IPS-NIHi11 (cell line): Measurements from ENCODE around the gene AMMECR1.
"Not testable (repeated sequence)": the region's sequence is repeated elsewhere in the genome, so short reads cannot be mapped to it uniquely, and the experiment has no call there.

Experiments used
- DNase-seq: peaks from one replicate; pipeline ENCODE4 v3.0.0; 2012; ENCODE audit warnings: mixed read lengths, low spot score

AMMECR1 gene

DNA sequence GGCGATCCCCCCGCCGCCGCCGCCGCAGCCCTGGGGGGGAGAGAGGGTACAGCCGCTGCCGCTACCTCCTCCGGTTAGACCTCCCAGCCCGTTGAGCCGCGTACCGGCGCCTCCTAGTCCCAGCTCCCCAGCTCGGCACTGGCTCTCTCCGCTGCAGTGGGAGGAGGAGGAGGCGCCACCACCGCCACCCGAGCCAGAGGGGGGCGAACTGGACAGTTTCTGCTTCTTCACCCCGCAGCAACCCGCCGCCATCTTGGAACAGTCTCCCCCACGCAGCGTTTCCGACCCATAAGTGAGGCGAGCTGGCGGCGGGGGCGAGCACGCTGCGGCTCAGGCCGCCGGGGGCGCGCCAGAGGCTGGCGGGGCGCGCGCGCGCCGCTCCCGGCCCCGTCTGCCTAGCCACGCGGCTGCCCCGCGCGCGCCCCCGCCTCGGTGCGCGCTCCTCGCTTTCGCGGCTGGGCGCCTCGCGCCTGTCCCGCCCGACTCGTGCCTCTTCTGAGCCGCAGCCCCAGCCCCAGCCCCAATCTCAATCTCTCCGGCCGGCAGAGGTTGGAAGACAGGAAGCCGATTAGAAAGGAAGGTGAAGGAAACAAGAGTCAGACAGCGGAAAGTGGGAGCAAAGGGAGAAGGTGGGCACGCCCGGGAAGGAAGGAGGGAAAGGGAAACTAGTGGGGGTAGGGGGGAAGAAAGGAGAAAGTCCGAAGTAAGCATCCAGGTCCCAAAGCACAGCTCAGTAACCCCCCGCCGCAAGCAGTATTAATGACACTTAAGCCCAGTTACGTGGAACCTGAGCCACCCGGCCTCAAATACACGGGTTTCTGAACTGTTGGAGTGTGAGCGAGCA lies at the start of gene AMMECR1:
Gene AMMECR1, minus strand, starts transcription at position 266 of the 844 bp plus-strand sequence. Its CDS starts 14 bp downstream, at position 252.
- peak; percentile 86 for DNase-seq

DNA sequence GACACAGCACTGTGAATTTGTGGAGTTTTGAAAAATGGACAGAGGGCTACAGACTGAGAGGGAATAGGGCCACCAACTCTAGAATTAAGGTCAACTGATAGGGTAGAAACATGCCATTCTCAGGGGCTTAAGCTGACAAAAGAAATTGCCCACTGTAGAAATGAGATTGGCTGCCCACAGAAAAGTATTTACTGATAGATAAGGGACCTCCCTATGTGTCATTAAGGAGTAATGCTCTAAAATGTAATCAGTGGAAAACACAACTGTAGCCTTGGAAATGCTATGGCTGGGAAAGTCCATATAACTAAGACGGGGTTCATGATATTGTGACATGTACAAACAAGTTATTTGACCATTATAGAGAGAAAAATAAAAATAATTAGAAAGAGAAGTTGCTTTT lies 45.4 kb upstream of the AMMECR1 start:
- no peak for DNase-seq

GRCh38 chrX:110359273-110359672 lies 41.4 kb upstream of the AMMECR1 start:
- DNase-seq = no peak

GRCh38 chrX:110358548-110358947 lies 40.7 kb upstream of the AMMECR1 start, which contains the start of gene RTL9:
Gene RTL9 (plus strand): TSS chrX:110358848. CDS start chrX:110450618, 91,770 bp downstream.
- DNase-seq = no peak

DNA sequence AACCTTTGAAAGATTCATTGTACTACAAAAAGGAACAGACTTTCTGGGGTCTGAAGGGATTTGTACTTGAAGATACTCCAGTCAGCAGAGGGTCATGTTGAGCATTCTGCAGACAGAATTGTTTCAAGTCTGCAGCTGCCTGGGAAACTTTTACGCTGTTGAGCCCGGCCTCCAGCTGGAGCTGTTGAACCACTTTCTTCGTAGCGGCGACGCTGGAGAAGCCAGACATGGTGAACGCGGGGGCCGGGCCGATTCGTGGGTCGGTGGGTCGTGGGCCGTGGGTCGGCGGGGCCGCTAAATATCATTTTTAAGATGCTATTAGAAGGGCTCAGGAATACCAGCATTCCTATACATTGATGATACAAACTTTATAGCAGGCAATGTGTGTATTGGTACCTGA lies 28.8 kb upstream of the AMMECR1 start:
- DNase-seq = no peak

DNA sequence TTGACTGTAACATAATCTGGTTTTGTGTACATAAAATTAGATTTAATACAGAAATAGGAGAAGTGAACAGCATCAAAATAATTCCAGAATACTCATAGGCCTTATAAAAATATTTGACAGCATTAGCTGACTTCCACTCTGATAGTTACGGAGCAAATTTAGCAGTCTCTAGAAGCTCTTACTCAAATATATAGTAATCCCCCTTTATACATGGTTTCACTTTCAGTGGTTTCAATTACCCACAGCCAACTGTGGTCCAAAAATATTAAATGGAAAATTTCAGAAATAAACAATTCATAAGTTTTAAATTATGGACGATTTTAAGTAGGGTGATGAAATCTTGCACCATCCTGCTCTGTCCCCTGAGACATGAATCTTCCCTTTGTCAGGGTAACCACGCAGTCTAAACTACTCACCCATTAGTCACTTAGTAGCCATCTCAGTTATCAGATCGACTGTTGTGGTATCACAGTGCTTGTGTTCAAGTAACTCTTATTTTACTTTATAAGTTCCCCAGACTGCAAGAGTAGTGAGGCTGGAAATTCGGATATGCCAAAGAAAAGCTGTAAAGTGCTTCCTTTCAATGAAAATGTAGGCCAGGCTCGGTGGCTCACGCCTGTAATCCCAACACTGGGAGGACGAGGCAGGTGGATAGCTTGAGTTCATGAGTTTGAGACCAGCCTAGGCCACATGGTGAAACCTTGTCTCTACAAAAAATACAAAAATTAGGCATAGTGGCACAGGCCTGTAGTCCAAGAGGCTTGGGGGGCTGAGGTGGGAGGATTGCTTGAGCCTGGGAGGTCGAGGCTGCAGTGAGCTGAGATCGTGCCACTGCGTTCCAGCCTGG lies 23.5 kb upstream of the AMMECR1 start:
- no peak for DNase-seq

GRCh38 chrX:110338935-110339334 lies 21.1 kb upstream of the AMMECR1 start:
- no peak for DNase-seq

DNA sequence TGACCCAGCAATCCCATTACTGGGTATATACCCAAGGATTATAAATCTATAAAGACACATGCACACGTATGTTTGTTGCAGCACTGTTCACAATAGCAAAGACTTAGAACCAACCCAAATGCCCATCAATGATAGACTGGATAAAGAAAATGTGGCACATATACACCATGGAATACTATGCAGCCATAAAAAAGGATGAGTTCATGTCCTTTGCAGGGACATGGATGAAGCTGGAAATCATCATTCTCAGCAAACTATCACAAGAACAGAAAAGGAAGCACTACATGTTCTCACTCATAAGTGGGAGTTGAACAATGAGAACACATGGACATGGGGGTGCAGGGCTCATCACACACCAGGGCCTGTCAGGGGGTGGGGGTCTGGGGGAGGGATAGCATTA lies 15.6 kb upstream of the AMMECR1 start:
- DNase-seq = not testable (repeated sequence)

DNA sequence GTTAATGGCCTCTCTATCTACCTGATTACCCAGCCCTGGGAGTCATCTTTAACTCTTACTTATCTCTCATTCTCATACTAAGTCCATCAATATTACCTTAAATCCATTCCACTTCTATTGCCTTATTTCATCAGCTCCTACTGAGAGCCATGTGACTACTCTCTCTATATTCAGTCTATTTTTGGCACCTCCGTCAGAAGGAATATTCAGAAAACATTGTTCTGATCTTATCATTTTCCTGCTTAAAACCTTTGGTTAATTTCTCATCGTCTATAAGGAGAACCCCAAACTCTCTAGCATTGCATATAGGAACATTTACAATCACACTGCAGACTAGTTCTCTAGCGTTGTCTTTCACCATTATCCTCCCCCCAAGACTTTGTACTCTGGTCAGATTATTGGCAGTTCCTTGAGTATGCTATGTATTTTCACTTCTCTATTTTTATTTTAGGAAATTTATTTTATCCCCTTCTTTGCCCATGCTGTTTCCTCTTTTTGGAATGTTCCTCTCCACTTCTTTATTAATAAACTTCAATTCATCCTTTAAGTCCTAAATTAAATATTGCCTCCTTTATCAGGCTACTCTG lies 13.7 kb upstream of the AMMECR1 start:
- no peak for DNase-seq

DNA sequence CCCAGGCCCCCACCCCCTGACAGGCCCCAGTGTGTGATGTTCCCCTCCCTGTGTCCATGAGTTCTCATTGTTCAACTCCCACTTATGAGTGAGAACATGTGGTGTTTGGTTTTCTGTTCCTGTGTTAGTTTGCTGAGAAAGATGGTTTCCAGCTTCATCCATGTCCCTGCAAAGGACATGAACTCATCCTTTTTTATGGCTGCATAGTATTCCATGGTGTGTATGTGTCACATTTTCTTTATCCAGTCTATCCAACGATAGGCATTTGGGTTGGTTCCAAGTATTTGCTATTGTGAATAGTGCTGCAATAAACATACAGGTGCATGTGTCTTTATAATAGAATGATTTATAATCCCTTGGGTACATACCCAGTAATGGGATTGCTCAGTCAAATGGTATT lies 10.7 kb upstream of the AMMECR1 start:
- DNase-seq = not testable (repeated sequence)

DNA sequence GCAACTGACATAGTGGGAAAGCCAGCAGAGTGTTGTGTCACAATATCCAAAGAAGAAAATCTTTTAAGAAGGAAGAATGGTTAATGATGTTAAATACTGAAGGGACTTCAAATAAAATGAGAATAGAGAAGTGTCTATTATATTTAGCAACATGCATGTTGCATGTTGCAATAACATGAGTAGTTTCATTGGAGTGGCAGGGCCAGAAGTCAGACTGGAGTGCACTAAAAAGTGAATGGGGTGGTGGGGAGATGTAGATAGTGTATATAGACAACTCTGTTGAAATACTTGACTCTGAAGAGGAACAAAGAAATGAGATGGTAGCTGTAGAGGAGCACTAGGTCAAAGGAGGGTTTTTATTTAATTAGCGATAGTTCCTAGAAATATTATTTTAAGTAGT lies 9.5 kb upstream of the AMMECR1 start:
- DNase-seq = no peak

DNA sequence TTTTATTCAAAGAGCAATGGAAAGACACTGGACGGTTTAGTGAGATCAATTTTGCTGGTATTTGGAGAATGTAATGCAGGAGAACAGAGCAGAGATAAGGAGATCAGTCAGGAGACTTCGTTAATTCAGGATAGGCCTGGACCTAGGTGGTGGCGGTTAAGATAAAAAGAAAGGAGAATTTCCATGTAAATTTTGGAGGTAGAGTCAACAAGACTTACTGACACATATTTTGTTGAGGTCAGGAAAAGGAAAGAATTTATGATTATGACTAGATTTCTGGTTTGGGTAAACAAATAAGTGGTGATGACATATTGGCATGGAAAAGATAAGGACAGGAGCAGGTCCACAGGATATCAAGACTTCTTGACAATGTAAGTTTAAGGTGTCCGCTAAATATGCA lies 8.8 kb upstream of the AMMECR1 start:
- no peak for DNase-seq

DNA sequence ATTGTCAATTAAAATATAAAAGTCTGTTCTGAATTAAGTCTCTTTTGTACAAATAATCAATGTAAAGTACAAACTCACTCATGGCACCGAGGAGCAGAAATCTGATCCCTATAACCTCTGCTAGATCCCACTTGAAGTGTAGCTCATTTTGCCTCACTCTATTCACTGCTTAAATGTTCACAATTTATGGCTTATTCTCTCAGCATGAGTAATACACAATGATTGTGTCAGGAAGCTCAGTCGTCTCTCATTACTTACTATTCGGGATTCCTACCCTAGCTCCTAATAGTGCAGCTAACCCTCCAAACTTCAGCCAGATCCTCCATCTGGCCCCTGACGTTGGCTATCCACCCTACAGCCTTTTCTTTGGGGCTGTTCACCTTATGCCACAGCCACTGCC lies 4.7 kb upstream of the AMMECR1 start:
- no peak for DNase-seq

- no peak for DNase-seq
These were observed 3.8 kb upstream of the AMMECR1 start for GRCh38 chrX:110321670-110322069.

DNA sequence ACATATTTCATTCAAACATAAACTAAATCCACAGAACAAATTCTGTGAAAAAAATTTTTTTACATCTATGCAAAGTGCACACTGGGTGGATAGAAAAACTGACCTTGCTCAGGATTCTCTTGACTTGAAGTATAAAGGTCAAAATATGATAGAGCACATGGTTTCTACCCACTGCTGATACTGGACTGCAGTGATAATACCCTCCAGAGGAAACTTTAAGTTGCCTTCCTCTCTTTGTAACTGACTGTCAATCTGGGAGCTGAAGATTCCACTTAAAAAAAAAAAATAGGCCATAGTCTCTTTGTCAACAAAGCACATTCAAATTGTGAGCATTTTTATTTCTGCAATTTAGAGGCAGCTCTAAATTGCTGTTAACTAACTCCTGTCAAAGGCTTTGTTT lies 3.2 kb upstream of the AMMECR1 start:
- no peak for DNase-seq

GRCh38 chrX:110320381-110320987 lies 2.6 kb upstream of the AMMECR1 start:
- DNase-seq = no peak

GRCh38 chrX:110318664-110318968 lies 731 bp upstream of the AMMECR1 start:
- DNase-seq = no peak

- peak; percentile 20 for DNase-seq
These were observed 645 bp downstream of the AMMECR1 start for GRCh38 chrX:110317061-110317819.

DNA sequence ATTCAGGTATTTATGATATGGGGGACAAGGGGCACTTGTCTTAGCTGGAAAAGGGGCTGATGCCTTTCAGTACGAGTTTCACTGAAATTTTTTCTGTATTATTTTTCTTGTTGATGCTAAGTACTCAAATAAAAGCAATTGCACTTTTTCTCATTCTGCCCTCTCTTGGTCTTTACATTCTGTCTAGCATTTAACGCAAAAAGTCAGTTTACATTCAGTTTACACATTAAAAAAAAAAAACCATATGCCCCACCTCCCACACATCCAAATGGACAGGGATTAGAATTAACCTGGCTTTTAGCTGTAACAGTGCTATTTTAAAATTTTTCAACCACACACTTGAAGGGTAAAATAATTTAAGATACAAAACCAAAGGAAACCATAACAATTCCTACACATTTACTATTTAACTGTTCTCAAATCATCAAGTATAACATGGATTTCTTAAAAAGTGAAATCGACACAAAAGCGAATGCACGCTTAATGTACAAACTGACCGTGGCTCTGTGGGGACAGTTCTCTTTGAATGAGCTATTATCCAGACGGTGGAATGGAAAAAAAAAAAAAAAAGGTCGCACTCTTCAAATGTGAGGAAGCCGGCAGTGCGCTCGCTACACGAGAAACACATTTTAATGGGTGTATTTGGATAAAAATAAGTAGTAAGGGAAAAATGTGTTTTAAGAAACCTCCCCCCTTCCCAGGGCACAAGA lies 1.4 kb downstream of the AMMECR1 start:
- DNase-seq = no peak

DNA sequence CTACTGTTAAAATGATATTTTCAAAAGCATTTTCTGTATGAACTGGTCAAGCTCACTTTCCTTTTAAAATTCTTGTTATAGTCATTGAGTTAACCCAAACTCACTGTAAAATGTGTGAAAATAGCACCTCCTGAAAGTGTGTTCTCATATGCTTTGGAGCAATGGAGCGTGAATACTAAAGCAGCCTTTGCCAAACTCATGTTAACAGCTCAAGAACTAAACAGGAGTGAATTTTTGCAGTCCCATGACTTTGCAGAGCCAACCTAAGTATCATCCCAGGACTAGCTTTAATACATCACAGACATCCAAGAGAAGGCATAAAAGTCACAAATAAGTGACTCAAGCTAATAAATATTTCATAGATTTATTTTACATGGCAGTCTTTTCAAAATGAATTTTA lies 2.3 kb downstream of the AMMECR1 start:
- DNase-seq = no peak
